ENCODE data around the gene GOLM1.

Gene GOLM1

DNA sequence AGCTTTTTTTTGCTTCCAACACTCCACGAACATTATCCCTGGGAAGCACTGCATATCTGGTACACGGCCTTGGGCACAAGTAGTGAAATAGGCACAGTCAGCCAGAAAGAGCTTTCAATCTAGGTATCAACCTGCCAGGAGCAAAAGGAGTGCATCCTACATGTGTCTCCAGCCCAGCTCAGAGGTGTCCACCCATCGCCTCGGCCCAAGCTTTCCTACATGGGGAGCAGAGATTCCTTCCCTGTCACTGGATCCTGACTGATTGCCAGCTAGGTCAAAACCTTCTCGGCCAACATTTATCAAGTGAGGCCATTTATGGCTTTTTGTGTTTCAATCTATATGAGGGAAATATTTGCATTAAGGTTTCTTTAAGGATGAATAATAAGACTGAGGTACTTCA, 55.8 kb downstream of the GOLM1 start:
- no peak for DNase-seq

DNA sequence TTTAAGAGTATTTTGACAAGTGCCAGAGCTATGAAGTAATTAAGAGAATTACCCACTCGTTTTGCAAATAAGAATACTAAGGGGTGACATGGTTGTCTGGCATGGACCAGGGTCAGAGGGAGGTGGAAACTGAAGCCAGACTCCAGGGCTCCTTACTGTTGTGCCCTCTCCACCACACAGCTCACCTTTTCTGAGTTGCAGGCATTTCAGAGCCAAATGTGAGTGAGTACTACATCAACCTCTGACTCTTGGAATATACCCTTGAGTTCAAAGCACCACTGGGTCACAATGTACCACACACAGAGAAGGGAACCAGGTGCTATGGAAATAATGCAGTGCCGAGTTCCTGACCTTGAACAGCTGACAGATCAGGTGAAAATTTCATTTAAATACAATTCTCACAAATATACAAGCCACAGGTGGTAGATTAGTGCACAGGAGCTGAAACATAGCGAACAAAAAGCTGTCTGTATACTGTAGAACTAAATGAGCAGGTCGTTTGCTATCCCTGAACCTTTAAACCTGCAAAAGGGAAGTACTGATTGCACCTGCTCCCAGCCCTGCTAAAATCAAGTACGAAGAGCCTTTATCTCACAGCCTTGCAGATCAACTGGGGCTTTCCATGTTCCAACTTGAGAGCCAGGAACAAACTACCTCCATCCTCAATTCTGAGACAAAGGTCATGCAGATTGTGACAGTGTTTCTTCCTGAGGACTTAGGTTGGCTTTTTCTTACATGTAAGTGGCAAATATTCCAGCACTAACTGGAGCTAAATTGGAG, 57.0 kb downstream of the GOLM1 start:
- DNase-seq = no peak

DNA sequence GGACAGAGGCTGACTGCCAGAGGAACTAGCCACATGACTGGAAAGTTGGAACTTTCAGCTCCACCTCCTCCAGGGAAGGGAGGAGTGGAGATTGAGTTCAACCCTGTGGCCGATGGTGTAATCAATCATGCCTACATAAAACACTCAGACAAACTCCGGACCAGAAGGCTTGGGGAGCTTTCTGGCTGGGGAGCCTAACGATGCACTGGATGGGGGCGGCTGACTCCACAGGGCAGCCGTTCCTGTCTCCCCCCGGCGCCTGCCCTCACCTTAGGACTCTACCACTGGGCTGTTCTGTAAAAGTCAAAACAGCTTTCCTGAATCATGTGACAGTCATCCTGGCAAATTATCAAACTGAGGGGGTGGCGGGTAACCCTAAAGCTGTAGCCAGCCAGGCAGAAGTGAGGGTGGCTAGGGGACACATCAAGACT, 58.0 kb downstream of the GOLM1 start:
- DNase-seq = peak; percentile 63

DNA sequence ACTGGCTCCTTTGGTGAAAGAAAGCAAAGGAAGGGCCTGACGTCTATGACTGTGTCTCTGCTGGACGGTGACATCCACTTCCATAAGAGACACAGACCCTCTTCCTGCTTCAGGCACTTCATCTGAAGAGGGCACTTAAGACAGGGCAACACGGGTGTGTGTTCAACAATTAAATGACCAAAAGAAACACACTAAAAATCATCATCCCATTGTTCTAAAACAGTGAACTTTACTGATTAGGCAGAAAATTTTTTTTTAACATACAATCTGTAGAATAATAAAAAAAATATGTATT, 58.5 kb downstream of the GOLM1 start:
- DNase-seq = no peak

- peak; percentile 70 for DNase-seq
Observed at GRCh38 chr9:86039991-86040860, 59.1 kb downstream of the GOLM1 start.

DNA sequence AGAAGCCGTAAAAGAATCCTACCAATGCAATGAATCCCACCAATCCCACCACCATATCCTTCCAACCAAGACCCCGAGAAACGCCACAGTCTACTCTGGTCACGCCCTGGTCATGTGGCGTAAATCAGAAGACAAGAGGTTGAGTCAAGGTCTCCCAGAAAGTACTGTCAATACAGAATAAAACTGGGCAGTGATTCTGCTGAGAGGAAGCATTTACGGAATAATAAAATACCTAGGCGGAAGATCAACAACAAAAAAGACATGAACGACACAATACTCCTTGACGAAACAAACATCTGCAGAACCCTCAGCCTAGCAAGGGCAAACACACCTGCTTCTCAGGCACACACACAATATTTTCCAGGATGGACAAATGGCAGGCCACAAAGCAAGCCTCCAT, 62.8 kb downstream of the GOLM1 start:
- no peak for DNase-seq

DNA sequence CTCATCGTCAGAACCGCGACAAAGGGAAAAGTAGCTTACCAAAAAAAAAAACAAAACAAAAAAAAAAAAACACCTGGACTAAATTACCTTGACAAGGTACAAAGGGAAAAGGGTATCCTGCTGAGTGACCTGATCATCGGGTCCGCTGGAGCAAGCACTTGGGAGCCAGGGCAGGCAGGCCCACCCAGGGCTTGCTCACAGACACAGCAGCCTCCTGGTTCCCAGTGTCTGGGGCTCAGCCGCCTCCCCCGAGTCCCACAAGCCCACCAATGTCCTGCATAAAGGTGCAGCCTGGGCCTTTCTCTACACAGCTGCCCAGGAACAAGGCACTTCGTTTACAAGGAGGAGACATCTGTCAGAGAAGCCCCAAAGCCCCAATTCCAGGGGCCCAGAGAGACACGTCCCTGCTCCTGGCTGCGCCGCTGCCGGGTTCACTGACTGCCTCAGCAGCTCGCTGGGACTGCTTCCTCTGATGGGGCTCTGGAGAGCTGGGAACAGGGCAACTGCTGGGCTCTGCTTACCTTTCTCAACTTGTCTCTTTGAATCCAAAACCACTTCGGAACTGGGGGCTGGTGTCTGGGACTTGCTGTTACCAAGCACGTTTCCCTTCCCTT, 63.4 kb downstream of the GOLM1 start:
- DNase-seq = no peak

DNA sequence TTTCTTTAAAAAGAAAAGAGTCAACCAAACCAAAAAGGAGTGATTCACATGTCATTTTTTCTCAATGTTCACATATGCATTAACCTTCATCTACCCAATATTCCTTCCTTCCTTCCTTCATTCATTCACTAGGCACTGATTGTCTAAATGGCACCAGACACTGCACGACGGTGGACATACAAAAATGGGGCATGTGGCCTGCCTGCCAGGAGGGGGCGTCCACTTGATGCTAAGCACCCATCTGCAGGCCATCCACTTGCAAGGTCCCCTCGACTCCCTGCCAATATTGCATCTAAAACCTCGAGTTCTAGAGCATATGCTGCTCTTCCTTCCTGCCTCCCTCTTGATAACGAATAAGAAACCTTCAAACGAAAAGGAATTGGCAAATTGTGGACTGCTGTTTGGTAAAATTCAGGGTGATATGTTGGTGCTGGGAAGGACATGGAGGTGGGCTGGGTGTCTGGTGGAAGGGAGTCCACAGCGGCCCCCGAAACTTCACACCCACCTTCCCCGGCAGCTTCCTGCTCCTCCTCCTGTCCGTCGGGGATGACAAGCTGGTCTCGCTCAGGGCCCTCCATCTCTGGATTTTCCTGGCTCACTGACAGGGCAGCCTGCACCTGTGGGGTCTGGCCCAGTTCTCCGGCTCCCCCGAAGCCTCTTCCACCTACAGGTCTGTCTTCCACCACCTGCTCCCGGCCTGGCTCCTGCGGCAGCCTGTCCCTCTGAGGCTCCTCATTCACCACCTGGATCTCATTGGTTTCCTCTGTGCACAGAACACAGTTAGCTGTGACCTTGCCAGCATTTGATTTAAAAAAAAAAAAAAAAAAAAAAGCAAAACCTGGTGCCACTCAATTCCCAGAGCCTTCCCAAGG, 64.3 kb downstream of the GOLM1 start:
- peak; percentile 44 for DNase-seq

DNA sequence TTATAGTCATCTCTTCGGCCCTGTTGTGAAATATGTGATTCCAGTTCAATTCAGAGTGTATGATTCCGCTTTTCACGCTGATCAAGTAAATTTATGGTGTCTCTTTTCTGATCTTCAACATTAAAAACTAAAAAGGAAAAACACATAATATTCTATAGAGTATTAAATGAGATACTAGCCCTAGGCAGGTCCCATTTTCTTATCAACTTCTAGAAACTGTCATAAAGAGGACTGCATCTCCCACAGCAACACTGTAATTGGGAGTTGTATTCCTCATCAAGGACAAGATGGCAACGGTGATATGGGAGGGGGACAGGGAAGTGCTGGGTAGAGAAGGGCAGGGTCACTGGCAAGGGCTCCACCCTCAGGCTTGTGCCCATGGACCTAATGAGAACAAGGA, 71.6 kb downstream of the GOLM1 start:
- DNase-seq = no peak

GRCh38 chr9:86022687-86023266, 76.6 kb downstream of the GOLM1 start:
- no peak for DNase-seq

- DNase-seq = no peak
Observed at GRCh38 chr9:86021166-86021565, 78.2 kb downstream of the GOLM1 start.

DNA sequence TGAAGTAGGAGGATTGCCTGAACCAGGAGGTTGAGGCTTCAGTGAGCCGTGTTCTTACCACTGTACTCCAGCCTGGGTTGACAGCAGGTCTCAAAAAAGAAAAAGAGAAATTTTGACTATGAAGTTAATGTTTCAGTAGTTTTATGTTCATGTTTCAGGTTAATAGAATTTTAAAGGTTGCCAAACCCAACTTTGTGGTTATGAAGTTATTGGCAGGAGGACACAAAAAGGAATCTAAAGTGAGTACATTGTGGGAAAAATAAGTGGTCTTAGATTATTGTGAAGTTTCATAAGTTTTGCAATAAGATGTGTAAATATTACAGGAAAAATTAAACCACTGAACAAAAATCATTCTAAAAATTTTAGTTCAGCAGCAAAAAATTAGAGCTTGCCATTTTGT, 78.6 kb downstream of the GOLM1 start:
- DNase-seq = peak; percentile 55

DNA sequence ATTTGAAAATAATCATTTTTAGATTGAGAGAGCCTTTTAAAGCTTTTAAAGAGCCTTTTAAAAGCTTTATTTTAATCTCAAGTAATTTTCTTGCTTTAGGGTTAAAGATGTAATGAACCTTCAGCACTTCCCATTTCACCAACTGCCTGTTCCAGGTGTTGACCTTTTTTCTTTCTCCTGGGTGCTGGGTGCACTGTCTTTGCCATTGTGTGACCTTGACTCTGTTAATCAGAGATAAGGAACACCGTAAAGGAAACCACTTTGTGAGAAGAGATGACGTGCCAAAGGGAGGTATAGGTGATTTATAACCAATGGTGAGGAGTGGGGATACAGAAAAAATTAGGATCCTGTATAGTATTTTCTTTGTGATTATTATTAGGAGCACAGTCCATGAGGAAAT, 90.2 kb downstream of the GOLM1 start:
- no peak for DNase-seq

- DNase-seq = no peak
Observed at GRCh38 chr9:86005253-86005775, 94.0 kb downstream of the GOLM1 start.

DNA sequence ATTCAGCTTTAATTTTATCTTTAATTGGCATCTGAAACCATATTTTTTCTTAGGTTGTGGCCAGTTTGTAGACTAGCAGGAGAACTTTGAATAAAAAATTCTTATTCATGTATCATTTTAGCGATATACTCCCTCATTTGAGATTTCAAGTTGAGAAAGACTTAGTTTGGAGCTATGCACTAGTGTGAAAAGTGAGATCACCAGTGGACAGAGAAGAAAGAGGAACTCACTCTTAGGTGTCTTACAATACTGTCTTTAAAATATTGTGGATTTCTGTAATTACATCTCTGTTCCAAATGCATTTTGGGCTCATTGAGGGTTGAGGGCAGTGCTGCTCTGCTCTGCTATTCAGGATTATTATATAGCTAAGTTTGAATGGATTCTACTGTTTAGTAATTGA, 103.8 kb downstream of the GOLM1 start:
- DNase-seq = no peak

DNA sequence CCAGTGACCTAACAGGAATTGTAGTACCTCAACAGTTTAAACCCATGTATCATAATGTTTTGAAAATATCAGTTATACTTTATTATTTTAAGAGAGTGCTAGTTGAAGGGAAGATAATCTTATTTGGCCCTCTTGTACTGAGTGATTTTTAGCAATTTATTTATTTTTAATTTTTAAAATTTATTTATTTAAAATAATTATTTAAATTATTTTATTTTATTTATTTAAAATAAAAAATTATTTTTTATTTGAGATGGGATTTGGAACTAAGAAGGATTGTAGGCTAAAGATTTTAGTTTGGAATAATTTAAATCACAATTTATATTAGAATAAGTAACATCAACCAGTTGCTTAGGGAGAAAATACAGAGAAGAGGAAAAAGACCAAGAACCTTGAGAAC, 104.3 kb downstream of the GOLM1 start:
- DNase-seq = no peak

GRCh38 chr9:85994191-85994590, 105.2 kb downstream of the GOLM1 start:
- DNase-seq = no peak

DNA sequence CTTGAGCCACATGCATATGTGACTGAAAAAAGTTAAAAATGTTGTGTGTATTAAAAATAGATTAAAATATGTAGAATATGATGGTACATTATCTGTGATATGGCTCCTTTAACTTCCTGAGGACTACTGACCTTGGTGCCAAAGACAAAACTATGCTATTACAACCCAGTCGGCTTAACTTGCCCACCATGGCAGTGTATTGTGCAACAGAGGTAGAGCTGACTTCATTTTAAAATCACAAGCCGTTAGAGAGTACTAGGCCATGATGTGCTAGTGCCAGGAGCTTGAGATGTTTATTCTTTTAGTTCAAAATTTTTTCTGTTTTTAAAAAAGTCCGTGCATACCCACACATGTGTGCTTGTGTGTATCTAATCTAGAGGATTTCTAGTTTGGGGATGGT, 112.1 kb downstream of the GOLM1 start:
- DNase-seq = no peak

DNA sequence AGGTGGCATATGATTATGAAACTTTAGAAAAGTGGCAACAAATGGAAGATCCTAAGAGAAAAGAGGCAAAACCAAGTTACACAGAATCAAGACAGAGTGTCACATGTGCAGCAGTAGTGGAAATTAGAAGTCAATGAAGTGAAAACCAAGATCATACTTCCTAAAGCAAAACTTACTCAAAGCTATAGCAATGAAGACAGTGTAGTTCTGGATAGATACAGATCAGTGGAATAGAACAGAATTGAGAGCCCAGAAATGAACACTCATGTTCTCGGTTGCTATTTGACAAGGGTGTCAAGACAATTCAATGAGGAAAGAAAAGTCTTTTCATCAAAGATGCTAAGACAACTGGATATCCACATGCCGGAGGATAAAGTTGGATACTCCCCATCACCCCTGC, 114.9 kb downstream of the GOLM1 start:
- DNase-seq = no peak

- DNase-seq = no peak
Observed at GRCh38 chr9:85981369-85981768, 118.0 kb downstream of the GOLM1 start.

DNA sequence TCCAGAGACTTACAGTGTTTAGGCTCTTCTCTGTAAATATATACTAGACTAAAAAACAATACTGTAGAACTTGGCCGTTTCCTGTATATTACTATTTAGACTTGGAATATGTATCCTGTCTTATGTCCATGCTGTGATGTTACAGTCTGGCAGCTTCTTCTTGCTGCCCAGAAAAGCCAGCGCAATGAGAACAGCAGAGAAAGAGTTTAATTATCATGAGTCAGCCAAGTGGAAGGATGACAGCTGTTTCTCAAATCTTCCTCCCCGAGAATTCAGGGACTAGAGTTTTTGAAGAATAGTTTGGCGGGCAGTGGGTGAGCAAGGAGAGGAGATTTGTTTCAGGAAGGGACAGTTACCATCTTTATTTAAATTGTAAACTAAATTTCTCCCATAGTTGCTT, 120.9 kb downstream of the GOLM1 start:
- DNase-seq = peak; percentile 2
